Esophagus muscularis mucosa (tissue), 4 donors: ENCODE data around the gene ZBED4. TPM values are rescaled to one million over a fixed set of nuclear protein-coding genes. Genes with fewer than 3 reads are reported as not detected.

Source experiments
- DNase-seq: peaks from one replicate; pipeline ENCODE4 v3.0.0-alpha.2; 2017; ENCODE audit errors: extremely low spot score
- H3K27ac ChIP-seq, 4 donors: fragments of 200-600 bp; sonication (generic); replicated peaks in 1 of 4; 1 replicate in 3 of 4; 2 replicates in 1 of 4; pipeline ENCODE4 v1.5.1; 2016 to 2019; ENCODE audit warnings: mild to moderate bottlenecking in 1 of 4
- H3K27me3 ChIP-seq, 4 donors: fragments of 200-600 bp; sonication (generic); one replicate each; pipeline versions ENCODE4 v1.5.1 to v1.6.0; 2016 to 2019
- H3K36me3 ChIP-seq, 4 donors: fragments of 200-600 bp; sonication (generic); one replicate each; pipeline ENCODE4 v1.5.1; 2016 to 2019
- H3K4me1 ChIP-seq, 4 donors: fragments of 200-600 bp; sonication (generic); one replicate each; pipeline ENCODE4 v1.5.1; 2016 to 2019
- H3K4me3 ChIP-seq, 4 donors: fragments of 200-600 bp; sonication (generic); 1 replicate in 2 of 4; 2 replicates in 2 of 4; pipeline ENCODE4 v1.5.1; 2016 to 2019; ENCODE audit warnings: mild to moderate bottlenecking in 4 of 4, moderate library complexity in 1 of 4
- H3K9me3 ChIP-seq, 4 donors: fragments of 200-600 bp; sonication (generic); 1 replicate in 3 of 4; 2 replicates in 1 of 4; pipeline ENCODE4 v1.5.1; 2016 to 2019
- CTCF ChIP-seq, 3 experiments: fragments of 200-600 bp in 2 of 3; fragments of 450-650 bp in 1 of 3; sonication (generic) in 2 of 3; IDR thresholded peaks; one replicate each; pipeline ENCODE4 v1.5.1; 2017 to 2019; ENCODE audit warnings: antibody characterized with exemption in 3 of 3, mild to moderate bottlenecking in 2 of 3, moderate library complexity in 1 of 3
- EP300 ChIP-seq: sonication (generic); formaldehyde crosslinking; IDR thresholded peaks from one replicate; pipeline ENCODE4 v1.6.1; 2017; ENCODE audit warnings: antibody characterized with exemption
- POLR2A ChIP-seq: fragments of 450-650 bp; IDR thresholded peaks from one replicate; pipeline ENCODE4 v1.6.1; 2017; ENCODE audit warnings: antibody characterized with exemption, moderate library complexity, mild to moderate bottlenecking, low read depth
- POLR2AphosphoS5 ChIP-seq, 2 donors: sonication (generic); formaldehyde crosslinking; IDR thresholded peaks; one replicate each; pipeline ENCODE4 v1.6.1; 2017; ENCODE audit warnings: antibody characterized with exemption in 2 of 2
- WGBS: methylation state at CpG from one replicate; pipeline ENCODE4 v1.1.5; 2018; 5-methylcytosine and 5-hydroxymethylcytosine counted together
- intact Hi-C: fragments of 100-400 bp; cut with DNase I; formaldehyde crosslinking; loops from one replicate; pipeline ENCODE4 v1.15.1; 2023
- total RNA-seq, 4 donors: library from RNA; depleted of rRNA; stranded (reverse); fragments of >200 nt; gene quantifications; one replicate each; pipeline versions ENCODE4 v1.1.0 to v1.2.1, GENCODE V29; 2016

ZBED4 gene
- total RNA-seq, 4 donors from 2014 or later: 6.6 to 11.1 (median 9.5) TPM

- 0% methylated on average over 31 of the region's 101 CpGs for WGBS
- DNase-seq: no peak
- Histone ChIP-seq H3K27ac (peak overlapping the region; percentile 68 to 74 (median 70)), H3K27me3 (peaks cover 2 to 17% (median 14%) of the 10 kb centered on the region in 4 donors), H3K4me1 (peaks cover 27 to 42% (median 41%) of the 10 kb centered on the region in 4 donors), H3K4me3 (peak overlapping the region; percentile 64 to 84 (median 76)), H3K36me3 (peaks cover 0 to 7% (median 0%) of the 10 kb centered on the region in 4 donors), H3K9me3 (no peaks in the 10 kb centered on the region)
- TF ChIP-seq EP300 (no peak), POLR2AphosphoS5 (IDR thresholded peaks at IDR 0.05) (no peak), POLR2A (no peak), CTCF (IDR thresholded peaks at IDR 0.05) (no peak)
- intact Hi-C loops: loop anchor here (2.0 kb wide), 2 partner anchors 27 to 63 kb away; partner anchors contain the start of gene BRD1
Measured at GRCh38 chr22:49853981-49854831, 562 bp downstream of the ZBED4 start.

GRCh38 chr22:49855251-49855911, 1.7 kb downstream of the ZBED4 start:
- Histone ChIP-seq H3K4me1 (peaks cover 19 to 32% (median 31%) of the 10 kb centered on the region in 4 donors), H3K27ac (peak overlapping the region in 3 of 4 donors; percentile 28 to 72 (median 68)), H3K9me3 (no peaks in the 10 kb centered on the region), H3K4me3 (peak overlapping the region; percentile 64 to 84 (median 76)), H3K36me3 (peaks cover 0 to 7% (median 0%) of the 10 kb centered on the region in 4 donors), H3K27me3 (peaks cover 0 to 5% (median 2%) of the 10 kb centered on the region in 4 donors)
- DNase-seq: no peak
- intact Hi-C loops: no loop called here
- WGBS: 45% methylated on average over 9 of the region's 9 CpGs
- no peak for TF ChIP-seq POLR2A
- no peak for TF ChIP-seq CTCF (IDR thresholded peaks at IDR 0.05)
- TF ChIP-seq EP300: no peak
- TF ChIP-seq POLR2AphosphoS5 (IDR thresholded peaks at IDR 0.05): no peak

GRCh38 chr22:49856343-49856742, 2.7 kb downstream of the ZBED4 start:
- Histone ChIP-seq H3K27ac (no peak overlapping the region), H3K4me1 (peaks cover 19 to 32% (median 31%) of the 10 kb centered on the region in 4 donors), H3K36me3 (peaks cover 0 to 7% (median 0%) of the 10 kb centered on the region in 4 donors), H3K27me3 (no peaks in the 10 kb centered on the region), H3K9me3 (no peaks in the 10 kb centered on the region), H3K4me3 (no peak overlapping the region)
- intact Hi-C loops: no loop called here
- TF ChIP-seq EP300 (no peak), POLR2A (no peak), POLR2AphosphoS5 (IDR thresholded peaks at IDR 0.05) (no peak), CTCF (IDR thresholded peaks at IDR 0.05) (no peak)
- WGBS: 88% methylated on average over 4 of the region's 23 CpGs
- DNase-seq: no peak

GRCh38 chr22:49856766-49857618, 3.3 kb downstream of the ZBED4 start:
- no peaks in the 10 kb centered on the region for H3K27me3 ChIP-seq
- 84% methylated on average over 13 of the region's 31 CpGs for whole genome bisulfite sequencing
- intact Hi-C loops: no loop called here
- peaks cover 19 to 32% (median 31%) of the 10 kb centered on the region in 4 donors for H3K4me1 ChIP-seq
- TF ChIP-seq POLR2AphosphoS5 (IDR thresholded peaks at IDR 0.05): no peak
- H3K27ac ChIP-seq: no peak overlapping the region
- H3K9me3 ChIP-seq: no peaks in the 10 kb centered on the region
- H3K36me3 ChIP-seq: peaks cover 0 to 7% (median 0%) of the 10 kb centered on the region in 4 donors
- H3K4me3 ChIP-seq: no peak overlapping the region
- no peak for DNase-seq
